Activated CD8-positive, alpha-beta memory T cell treated with anti-CD3 and anti-CD28 coated beads, Interleukin-2, amount 50 U/mL, for 1 hour (primary cell): ENCODE results near the gene HOXA7.

Experiments used
- DNase-seq: peaks from one replicate; pipeline ENCODE4 v3.0.0-alpha.2; 2020; ENCODE audit errors: extremely low read depth

Gene HOXA7

GRCh38 chr7:27193335-27194001, 37.0 kb upstream of the HOXA7 start:
- DNase-seq: no peak

- DNase-seq: no peak
Observed at GRCh38 chr7:27192546-27193334, 36.3 kb upstream of the HOXA7 start.

GRCh38 chr7:27191833-27192545, 35.5 kb upstream of the HOXA7 start:
- no peak for DNase-seq

GRCh38 chr7:27191161-27191731, 34.8 kb upstream of the HOXA7 start:
- DNase-seq: no peak

GRCh38 chr7:27189997-27190748, 33.7 kb upstream of the HOXA7 start:
- DNase-seq: no peak

- DNase-seq: no peak
Observed at GRCh38 chr7:27189295-27189996, 33.0 kb upstream of the HOXA7 start.

GRCh38 chr7:27188386-27189294, 32.2 kb upstream of the HOXA7 start:
- DNase-seq: no peak

GRCh38 chr7:27187475-27188385, 31.3 kb upstream of the HOXA7 start:
- DNase-seq: no peak

GRCh38 chr7:27186668-27187474, 30.4 kb upstream of the HOXA7 start:
- no peak for DNase-seq

GRCh38 chr7:27185854-27186667, 29.6 kb upstream of the HOXA7 start:
- DNase-seq: no peak

- DNase-seq: no peak
Observed at GRCh38 chr7:27185013-27185853, 28.8 kb upstream of the HOXA7 start, which contains the start of gene HOXA11. HOXA11 (minus strand) TSS chr7:27185232; CDS start chr7:27185144, 88 bp downstream.

GRCh38 chr7:27184337-27185012, 28.0 kb upstream of the HOXA7 start:
- no peak for DNase-seq

GRCh38 chr7:27183682-27184336, 27.3 kb upstream of the HOXA7 start:
- DNase-seq: no peak

GRCh38 chr7:27182861-27183681, 26.6 kb upstream of the HOXA7 start:
- no peak for DNase-seq
